Right lobe of liver (tissue), 6 donors: Measurements from ENCODE around the gene VTN. TPM values are rescaled to one million over a fixed set of nuclear protein-coding genes. Genes with fewer than 3 reads are reported as not detected.

Experiments used
- ATAC-seq, 4 donors: fragments of 200-7000 bp; cut with Tn5 transposase; one replicate each; pipeline ENCODE4 v1.9.1; 2020; ENCODE audit warnings: mild to moderate bottlenecking in 4 of 4, moderate library complexity in 4 of 4
- DNase-seq, 3 donors: peaks; one replicate each; pipeline ENCODE4 v3.0.0-alpha.2; 2020
- H3K27ac ChIP-seq, 3 donors: fragments of 200-600 bp; one replicate each; pipeline ENCODE4 v1.8.0; 2022
- H3K27me3 ChIP-seq, 2 donors: fragments of 200-600 bp; one replicate each; pipeline ENCODE4 v1.8.0; 2022
- H3K36me3 ChIP-seq, 4 donors: fragments of 200-600 bp; sonication (generic) in 1 of 4; one replicate each; pipeline versions ENCODE4 v1.5.1 to v1.8.0; 2017 to 2022; ENCODE audit warnings: control low read depth in 1 of 4
- H3K4me1 ChIP-seq, 4 donors: fragments of 200-600 bp; sonication (generic) in 1 of 4; one replicate each; pipeline versions ENCODE4 v1.5.1 to v1.8.0; 2017 to 2022; ENCODE audit warnings: control low read depth in 1 of 4
- H3K4me3 ChIP-seq, 3 donors: fragments of 200-600 bp; one replicate each; pipeline ENCODE4 v1.8.0; 2022
- H3K9me3 ChIP-seq, 4 donors: fragments of 200-600 bp; sonication (generic) in 1 of 4; one replicate each; pipeline versions ENCODE4 v1.5.1 to v1.8.0; 2017 to 2022; ENCODE audit warnings: control low read depth in 1 of 4
- CTCF ChIP-seq, 4 donors: fragments of 200-600 bp in 3 of 4; fragments of 450-650 bp in 1 of 4; IDR thresholded peaks; one replicate each; pipeline versions ENCODE4 v1.5.1 to v1.8.0; 2016 to 2022; ENCODE audit warnings: antibody characterized with exemption in 4 of 4, mild to moderate bottlenecking in 2 of 4
- POLR2A ChIP-seq: fragments of 450-650 bp; IDR thresholded peaks from one replicate; pipeline ENCODE4 v1.6.1; 2017; ENCODE audit warnings: antibody characterized with exemption, mild to moderate bottlenecking
- WGBS: methylation state at CpG from one replicate; pipeline ENCODE4 v1.1.6; 2018; ENCODE audit warnings: low coverage, low lambda C conversion rate; ENCODE audit not compliant: insufficient coverage; ENCODE audit errors: missing lambda C conversion rate; 5-methylcytosine and 5-hydroxymethylcytosine counted together
- intact Hi-C, 2 donors: fragments of 100-400 bp; cut with DNase I; formaldehyde crosslinking; loops; one replicate each; pipeline versions ENCODE4 v1.11.2 to v1.14.1; 2022
- long read RNA-seq: library from polyadenylated mRNA; unstranded; transcript quantifications from one replicate; pipeline ENCODE4 v2.0.0, GENCODE V29; 2019
- total RNA-seq, 6 experiments: library from RNA; depleted of rRNA in 2 of 6; stranded (reverse); fragments of >200 nt in 2 of 6; fragmentation: NEBNext Ultra II Directional in 3 of 6; extraction: Animal tissue kit (Norgen Biotek cat#: 25700) in 3 of 6; gene quantifications; one replicate each; pipeline versions ENCODE4 v1.1.0 to v1.2.4, GENCODE V29; 2016 to 2023
- donor health status: DM: no; HTN: yes; CAD: no.
- donor health status: DM: no; HTN: no; CAD: no.
- donor health status: DM: no; HTN: no; CAD: no.
- donor health status: DM: no; HTN: yes; CAD: no.
- donor health status: DM: no; HTN: yes; CAD: no.

The VTN gene, protein sequence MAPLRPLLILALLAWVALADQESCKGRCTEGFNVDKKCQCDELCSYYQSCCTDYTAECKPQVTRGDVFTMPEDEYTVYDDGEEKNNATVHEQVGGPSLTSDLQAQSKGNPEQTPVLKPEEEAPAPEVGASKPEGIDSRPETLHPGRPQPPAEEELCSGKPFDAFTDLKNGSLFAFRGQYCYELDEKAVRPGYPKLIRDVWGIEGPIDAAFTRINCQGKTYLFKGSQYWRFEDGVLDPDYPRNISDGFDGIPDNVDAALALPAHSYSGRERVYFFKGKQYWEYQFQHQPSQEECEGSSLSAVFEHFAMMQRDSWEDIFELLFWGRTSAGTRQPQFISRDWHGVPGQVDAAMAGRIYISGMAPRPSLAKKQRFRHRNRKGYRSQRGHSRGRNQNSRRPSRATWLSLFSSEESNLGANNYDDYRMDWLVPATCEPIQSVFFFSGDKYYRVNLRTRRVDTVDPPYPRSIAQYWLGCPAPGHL
- total RNA-seq: 1,000 to 10,000 TPM; 2,747 to 3,771 (median 3,031) TPM
- long read RNA-seq, transcript VTN-201 (8 exons, 2,149 nt): major isoform, 5,516 of 5,772 reads
- long read RNA-seq, partial matches to known transcripts: 154 of 5,772 reads
- long read RNA-seq, other reads (novel, unspliced or antisense): 102 of 5,772 reads

- peak; percentile 89 to 94 (median 93) for DNase-seq
- H3K36me3 ChIP-seq: peaks cover 0 to 27% (median 10%) of the 10 kb centered on the region in 4 donors
- 4% methylated on average over 5 of the region's 8 CpGs for WGBS
- H3K4me1 ChIP-seq: peaks cover 0 to 22% (median 2%) of the 10 kb centered on the region in 4 donors
- H3K27me3 ChIP-seq: no peaks in the 10 kb centered on the region
- TF ChIP-seq POLR2A (peak; percentile 63), CTCF (IDR thresholded peaks at IDR 0.05) (peak in 1 of 4 donors; percentile 5)
- H3K9me3 ChIP-seq: no peaks in the 10 kb centered on the region
- H3K4me3 ChIP-seq: peak within 1 kb of the TSS; percentile 63 to 92 (median 88)
- intact Hi-C loops: no loop called here
- H3K27ac ChIP-seq: peak within 1 kb of the TSS; percentile 70 to 92 (median 85)
- peak; percentile 62 to 71 (median 65) for ATAC-seq
These were observed at the start of gene VTN for GRCh38 chr17:28370035-28370743. Gene VTN, minus strand, starts transcription at chr17:28370307. Its CDS starts 104 bp downstream, at chr17:28370203.

GRCh38 chr17:28416703-28417311 lies 46.7 kb upstream of the VTN start:
- no peaks in the 10 kb centered on the region for H3K27me3 ChIP-seq
- no peaks in the 10 kb centered on the region for H3K9me3 ChIP-seq
- intact Hi-C loops: no loop called here
- ATAC-seq (peak; percentile 99 to 100 (median 99)), DNase-seq (peak; percentile 62 to 77 (median 66))
- TF ChIP-seq CTCF (IDR thresholded peaks at IDR 0.05) (peak; percentile 62 to 97 (median 82)), POLR2A (no peak)
- no peak overlapping the region for H3K4me3 ChIP-seq
- H3K27ac ChIP-seq: no peak overlapping the region
- H3K36me3 ChIP-seq: no peaks in the 10 kb centered on the region
- H3K4me1 ChIP-seq: peaks cover 0 to 10% (median 0%) of the 10 kb centered on the region in 4 donors
- 10% methylated on average over 8 of the region's 13 CpGs for WGBS

GRCh38 chr17:28415886-28416285 lies 45.8 kb upstream of the VTN start:
- DNase-seq (no peak), ATAC-seq (no peak)
- Histone ChIP-seq H3K27ac (no peak overlapping the region), H3K27me3 (no peaks in the 10 kb centered on the region), H3K4me1 (peaks cover 0 to 10% (median 0%) of the 10 kb centered on the region in 4 donors), H3K9me3 (no peaks in the 10 kb centered on the region), H3K4me3 (no peak overlapping the region), H3K36me3 (no peaks in the 10 kb centered on the region)
- whole genome bisulfite sequencing: no CpG with 5 or more reads among the region's 3 CpGs
- intact Hi-C loops: no loop called here
- no peak for TF ChIP-seq CTCF (IDR thresholded peaks at IDR 0.05)
- no peak for TF ChIP-seq POLR2A

DNA sequence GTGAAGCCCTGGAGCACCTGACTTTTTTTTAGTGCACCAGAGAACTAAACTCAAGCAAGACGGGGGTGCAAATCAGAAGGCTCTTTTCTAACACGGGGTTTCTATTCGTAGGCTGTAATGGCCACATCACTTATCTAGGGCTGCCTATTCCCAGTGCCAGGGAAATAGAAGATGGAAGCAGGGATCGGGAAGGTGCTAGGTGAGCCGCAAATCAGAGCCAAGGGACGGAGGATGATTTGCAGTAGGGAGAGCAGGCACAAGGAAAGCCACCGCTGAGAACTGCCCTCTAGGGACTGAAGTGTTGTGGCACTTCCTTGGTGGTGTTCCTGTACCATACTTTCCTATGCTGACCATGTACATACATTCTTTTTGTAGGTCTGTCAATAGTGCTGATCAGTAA lies 43.7 kb upstream of the VTN start:
- no peaks in the 10 kb centered on the region for H3K36me3 ChIP-seq
- peaks cover 0 to 10% (median 0%) of the 10 kb centered on the region in 4 donors for H3K4me1 ChIP-seq
- H3K9me3 ChIP-seq: no peaks in the 10 kb centered on the region
- ATAC-seq: no peak
- 78% methylated on average over 7 of the region's 7 CpGs for WGBS
- no peak overlapping the region for H3K27ac ChIP-seq
- intact Hi-C loops: no loop called here
- DNase-seq: no peak
- no peak for TF ChIP-seq CTCF (IDR thresholded peaks at IDR 0.05)
- no peak for TF ChIP-seq POLR2A
- H3K4me3 ChIP-seq: no peak overlapping the region
- H3K27me3 ChIP-seq: no peaks in the 10 kb centered on the region
